Measurements from ENCODE around the gene SCGB1D4. TPM values are rescaled to one million over a fixed set of nuclear protein-coding genes. Genes with fewer than 3 reads are reported as not detected.

SCGB1D4 gene
- total RNA-seq, 1 donor from 2014 or later = not detected

DNA sequence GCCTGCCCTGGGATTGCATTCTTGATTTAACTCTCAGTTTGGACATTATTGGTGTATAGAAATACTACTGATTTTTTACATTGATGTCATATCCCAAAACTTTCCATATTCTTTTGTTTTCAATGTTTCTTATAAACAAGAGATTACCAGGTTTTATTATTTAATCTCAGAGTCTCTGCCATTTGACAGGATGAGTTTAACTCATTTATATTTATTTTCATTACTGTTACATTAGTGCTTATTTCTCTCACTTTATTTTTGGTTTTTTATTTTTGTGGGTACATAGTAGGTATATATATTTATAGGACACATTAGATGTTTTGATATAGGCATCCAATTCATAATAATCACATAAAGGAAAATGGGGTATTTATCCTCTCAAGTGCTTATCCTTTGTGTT is 9.1 kb upstream of the SCGB1D4 start:
- H3K9ac ChIP-seq (ENCODE audit: low read length) = no peak overlapping the region
- no peaks in the 10 kb centered on the region for H3K9me3 ChIP-seq (ENCODE audit: insufficient read depth, low read depth, low read length)
- Mint-ChIP-seq H3K27ac (ENCODE audit: unreplicated experiment) (no peak overlapping the region), H3K4me3 (ENCODE audit: unreplicated experiment) (no peak overlapping the region), H3K27me3 (ENCODE audit: low read depth, unreplicated experiment) (peaks cover 28% of the 10 kb centered on the region), H3K4me1 (ENCODE audit: low read depth, unreplicated experiment) (no peaks in the 10 kb centered on the region), H3K9me3 (ENCODE audit: unreplicated experiment) (peaks cover 6% of the 10 kb centered on the region), H3K36me3 (ENCODE audit: low read depth, unreplicated experiment) (no peaks in the 10 kb centered on the region)
- DNase-seq (ENCODE audit: low read depth) (no peak), FAIRE-seq (no peak)
- no peaks in the 10 kb centered on the region for H4K20me1 ChIP-seq (ENCODE audit: insufficient read depth, low read length)
- no peaks in the 10 kb centered on the region for H3K36me3 ChIP-seq (ENCODE audit: insufficient read depth, low read length)
- H3K79me2 ChIP-seq (ENCODE audit: insufficient read depth, low read length) = no peaks in the 10 kb centered on the region
- H3K4me3 ChIP-seq (ENCODE audit: insufficient read depth, low read depth, low read length) = no peak overlapping the region
- H3K27ac ChIP-seq (ENCODE audit: low read depth, low read length) = no peak overlapping the region
- TF ChIP-seq, protein P1, sequence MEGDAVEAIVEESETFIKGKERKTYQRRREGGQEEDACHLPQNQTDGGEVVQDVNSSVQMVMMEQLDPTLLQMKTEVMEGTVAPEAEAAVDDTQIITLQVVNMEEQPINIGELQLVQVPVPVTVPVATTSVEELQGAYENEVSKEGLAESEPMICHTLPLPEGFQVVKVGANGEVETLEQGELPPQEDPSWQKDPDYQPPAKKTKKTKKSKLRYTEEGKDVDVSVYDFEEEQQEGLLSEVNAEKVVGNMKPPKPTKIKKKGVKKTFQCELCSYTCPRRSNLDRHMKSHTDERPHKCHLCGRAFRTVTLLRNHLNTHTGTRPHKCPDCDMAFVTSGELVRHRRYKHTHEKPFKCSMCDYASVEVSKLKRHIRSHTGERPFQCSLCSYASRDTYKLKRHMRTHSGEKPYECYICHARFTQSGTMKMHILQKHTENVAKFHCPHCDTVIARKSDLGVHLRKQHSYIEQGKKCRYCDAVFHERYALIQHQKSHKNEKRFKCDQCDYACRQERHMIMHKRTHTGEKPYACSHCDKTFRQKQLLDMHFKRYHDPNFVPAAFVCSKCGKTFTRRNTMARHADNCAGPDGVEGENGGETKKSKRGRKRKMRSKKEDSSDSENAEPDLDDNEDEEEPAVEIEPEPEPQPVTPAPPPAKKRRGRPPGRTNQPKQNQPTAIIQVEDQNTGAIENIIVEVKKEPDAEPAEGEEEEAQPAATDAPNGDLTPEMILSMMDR (IDR thresholded peaks at IDR 0.05; ENCODE audit: insufficient read depth, low read depth, low read length) = no peak
- TF ChIP-seq EZH2 (IDR thresholded peaks at IDR 0.05; ENCODE audit: insufficient read depth, low read length) = no peak
- H3K4me2 ChIP-seq (ENCODE audit: low read length) = no peak overlapping the region
- no peaks in the 10 kb centered on the region for H3K4me1 ChIP-seq (ENCODE audit: insufficient read depth, low read length)
- H3K27me3 ChIP-seq (ENCODE audit: insufficient read depth, low read length) = no peaks in the 10 kb centered on the region
- H2AFZ ChIP-seq (ENCODE audit: low read depth, low read length) = no peak overlapping the region

DNA sequence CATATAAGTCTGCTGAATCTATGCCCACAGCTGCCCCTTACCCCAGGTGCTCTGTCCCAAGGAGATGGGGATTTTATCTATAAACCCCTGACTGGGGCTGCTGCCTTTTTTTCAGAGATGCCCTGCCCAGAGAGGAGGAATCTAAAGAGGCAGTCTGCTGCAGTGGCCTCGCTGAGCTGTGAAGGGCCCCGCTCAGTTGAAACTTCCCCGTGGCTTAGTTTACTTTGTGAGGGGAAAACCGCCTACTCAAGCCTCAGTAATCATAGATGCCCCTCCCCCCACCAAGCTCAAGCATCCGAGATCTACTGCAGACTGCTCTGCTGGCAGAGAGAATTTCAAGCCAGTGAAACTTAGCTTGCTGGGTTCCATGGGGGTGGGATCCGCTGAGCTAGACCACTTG is 7.4 kb upstream of the SCGB1D4 start:
- Histone ChIP-seq H2AFZ (ENCODE audit: low read depth, low read length) (no peak overlapping the region), H3K79me2 (ENCODE audit: insufficient read depth, low read length) (no peaks in the 10 kb centered on the region), H3K9ac (ENCODE audit: low read length) (no peak overlapping the region), H3K27me3 (ENCODE audit: insufficient read depth, low read length) (no peaks in the 10 kb centered on the region), H3K9me3 (ENCODE audit: insufficient read depth, low read depth, low read length) (no peaks in the 10 kb centered on the region), H3K4me3 (ENCODE audit: insufficient read depth, low read depth, low read length) (no peak overlapping the region), H3K4me2 (ENCODE audit: low read length) (no peak overlapping the region), H3K27ac (ENCODE audit: low read depth, low read length) (no peak overlapping the region), H3K4me1 (ENCODE audit: insufficient read depth, low read length) (no peaks in the 10 kb centered on the region), H3K36me3 (ENCODE audit: insufficient read depth, low read length) (no peaks in the 10 kb centered on the region), H4K20me1 (ENCODE audit: insufficient read depth, low read length) (no peaks in the 10 kb centered on the region)
- Mint-ChIP-seq H3K27ac (ENCODE audit: unreplicated experiment) (no peak overlapping the region), H3K27me3 (ENCODE audit: low read depth, unreplicated experiment) (peaks cover 13% of the 10 kb centered on the region), H3K36me3 (ENCODE audit: low read depth, unreplicated experiment) (no peaks in the 10 kb centered on the region), H3K4me3 (ENCODE audit: unreplicated experiment) (no peak overlapping the region), H3K9me3 (ENCODE audit: unreplicated experiment) (peaks cover 6% of the 10 kb centered on the region), H3K4me1 (ENCODE audit: low read depth, unreplicated experiment) (no peaks in the 10 kb centered on the region)
- DNase-seq (ENCODE audit: low read depth) (no peak), FAIRE-seq (no peak)
- TF ChIP-seq, protein P1 (IDR thresholded peaks at IDR 0.05; ENCODE audit: insufficient read depth, low read depth, low read length) = no peak
- no peak for TF ChIP-seq EZH2 (IDR thresholded peaks at IDR 0.05; ENCODE audit: insufficient read depth, low read length)

DNA sequence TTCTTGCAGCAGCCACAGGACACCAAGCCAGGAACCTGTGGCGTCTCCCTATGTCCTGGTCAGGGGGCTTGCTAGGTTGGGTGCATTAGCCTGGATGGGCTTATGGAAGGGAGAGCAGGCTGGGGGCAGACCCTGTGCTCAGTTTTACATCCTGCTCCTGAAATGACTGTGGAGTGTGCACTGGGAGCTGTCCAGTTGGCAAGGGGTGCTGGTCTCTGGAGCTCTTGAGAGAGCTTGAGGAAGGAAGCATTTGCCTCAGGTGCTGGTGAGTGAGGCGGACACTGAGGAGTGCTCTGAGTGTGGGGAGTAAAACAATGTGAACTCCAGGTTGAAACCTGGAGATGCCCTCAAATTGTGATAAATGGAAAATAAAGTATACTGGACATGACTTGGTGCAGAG is 3.4 kb downstream of the SCGB1D4 start:
- Histone ChIP-seq H3K9ac (ENCODE audit: low read length) (no peak overlapping the region), H3K36me3 (ENCODE audit: insufficient read depth, low read length) (no peaks in the 10 kb centered on the region), H4K20me1 (ENCODE audit: insufficient read depth, low read length) (no peaks in the 10 kb centered on the region), H3K4me1 (ENCODE audit: insufficient read depth, low read length) (no peaks in the 10 kb centered on the region), H3K79me2 (ENCODE audit: insufficient read depth, low read length) (no peaks in the 10 kb centered on the region), H3K4me2 (ENCODE audit: low read length) (no peak overlapping the region), H3K9me3 (ENCODE audit: insufficient read depth, low read depth, low read length) (no peaks in the 10 kb centered on the region), H3K4me3 (ENCODE audit: insufficient read depth, low read depth, low read length) (no peak overlapping the region), H2AFZ (ENCODE audit: low read depth, low read length) (no peak overlapping the region), H3K27me3 (ENCODE audit: insufficient read depth, low read length) (no peaks in the 10 kb centered on the region), H3K27ac (ENCODE audit: low read depth, low read length) (no peak overlapping the region)
- peaks cover 31% of the 10 kb centered on the region for H3K27me3 Mint-ChIP-seq (ENCODE audit: low read depth, unreplicated experiment)
- FAIRE-seq = no peak
- no peaks in the 10 kb centered on the region for H3K9me3 Mint-ChIP-seq (ENCODE audit: unreplicated experiment)
- no peak overlapping the region for H3K27ac Mint-ChIP-seq (ENCODE audit: unreplicated experiment)
- no peak for TF ChIP-seq EZH2 (IDR thresholded peaks at IDR 0.05; ENCODE audit: insufficient read depth, low read length)
- TF ChIP-seq, protein P1 (IDR thresholded peaks at IDR 0.05; ENCODE audit: insufficient read depth, low read depth, low read length) = no peak
- peak; percentile 12 for DNase-seq (ENCODE audit: low read depth)
- no peaks in the 10 kb centered on the region for H3K36me3 Mint-ChIP-seq (ENCODE audit: low read depth, unreplicated experiment)
- no peak overlapping the region for H3K4me3 Mint-ChIP-seq (ENCODE audit: unreplicated experiment)
- H3K4me1 Mint-ChIP-seq (ENCODE audit: low read depth, unreplicated experiment) = no peaks in the 10 kb centered on the region
